ENCODE data around the gene CMPK1.
"Not testable (repeated sequence)": the region's sequence is repeated elsewhere in the genome, so short reads cannot be mapped to it uniquely, and the experiment has no call there.

Gene CMPK1

GRCh38 chr1:47340227-47340626, 6.6 kb downstream of the CMPK1 start:
- no peak overlapping the region for H3K4me3 ChIP-seq (replicated peaks; ENCODE audit: low read depth, low read length)
- TF ChIP-seq CTCF (IDR thresholded peaks at IDR 0.05; ENCODE audit: low read length, missing control alignments): no peak
- peak; percentile 22 for DNase-seq (ENCODE audit: low read depth)

DNA sequence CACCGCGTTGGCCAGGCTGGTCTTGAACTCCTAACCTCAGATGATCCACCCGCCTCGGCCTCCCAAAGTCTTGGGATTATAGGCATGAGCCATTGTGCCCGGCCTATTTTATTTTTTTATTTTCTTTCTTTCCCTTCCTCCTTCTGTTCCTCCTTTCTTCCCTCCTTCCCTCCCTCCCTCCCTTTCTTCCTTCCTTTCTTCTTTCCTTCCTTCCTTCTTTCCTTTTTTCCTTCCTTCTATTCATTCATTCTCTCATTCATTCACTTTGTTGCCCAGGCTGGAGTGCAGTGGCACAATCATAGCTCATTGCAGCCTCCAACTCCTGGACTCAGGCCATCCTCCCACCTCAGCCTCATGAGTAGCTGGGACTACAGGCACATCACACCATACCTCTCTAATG, 13.4 kb downstream of the CMPK1 start:
- not testable (repeated sequence) for DNase-seq (ENCODE audit: low read depth); H3K4me3 ChIP-seq (replicated peaks; ENCODE audit: low read depth, low read length)

GRCh38 chr1:47347735-47348134, 14.1 kb downstream of the CMPK1 start:
- TF ChIP-seq CTCF (IDR thresholded peaks at IDR 0.05; ENCODE audit: low read length, missing control alignments): no peak
- H3K4me3 ChIP-seq (replicated peaks; ENCODE audit: low read depth, low read length): no peak overlapping the region

DNA sequence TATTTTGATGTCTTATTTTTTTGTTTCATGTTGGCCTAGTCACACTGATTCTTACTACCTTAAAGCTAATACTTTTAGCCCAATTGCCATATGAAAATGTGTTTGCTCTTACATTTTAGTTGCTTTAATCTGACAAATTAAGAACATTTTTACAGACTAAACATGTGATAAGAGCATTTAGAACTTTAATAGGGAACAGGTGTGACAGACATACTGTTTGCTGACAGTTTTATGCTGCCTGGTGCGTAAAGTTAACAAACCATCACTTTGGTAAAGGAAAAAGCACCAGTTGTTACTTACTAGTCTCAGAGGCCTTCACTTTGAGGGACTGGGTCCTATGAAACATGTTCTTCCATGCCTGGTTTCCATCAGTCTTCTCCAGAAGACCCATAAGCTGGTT, 14.7 kb downstream of the CMPK1 start:
- H3K4me3 ChIP-seq (replicated peaks; ENCODE audit: low read depth, low read length): no peak overlapping the region
- no peak for TF ChIP-seq CTCF (IDR thresholded peaks at IDR 0.05; ENCODE audit: low read length, missing control alignments)
- DNase-seq (ENCODE audit: low read depth): no peak

More at GRCh38 chr1:47347735-47348134, 14.1 kb downstream of the CMPK1 start:
- DNase-seq (ENCODE audit: low read depth): no peak

DNA sequence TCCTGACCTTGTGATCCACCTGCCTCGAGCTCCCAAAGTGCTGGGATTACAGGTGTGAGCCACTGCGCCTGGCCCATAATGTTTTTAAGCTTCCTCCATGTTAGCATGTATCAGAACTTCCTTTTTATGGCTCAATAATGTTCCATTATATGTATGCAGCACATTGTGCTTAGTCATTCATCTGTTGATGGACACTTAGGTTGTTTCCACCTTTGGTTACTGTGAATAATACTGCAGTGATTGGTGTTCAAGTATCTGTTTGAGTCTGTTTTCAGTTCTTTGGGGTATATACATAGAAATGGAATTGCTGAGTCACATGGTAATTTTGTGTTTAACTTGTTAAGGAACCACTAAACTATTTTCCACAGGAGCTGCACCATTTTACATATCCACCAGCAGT, 17.7 kb downstream of the CMPK1 start:
- no peak overlapping the region for H3K4me3 ChIP-seq (replicated peaks; ENCODE audit: low read depth, low read length)
- no peak for TF ChIP-seq CTCF (IDR thresholded peaks at IDR 0.05; ENCODE audit: low read length, missing control alignments)
- DNase-seq (ENCODE audit: low read depth): peak; percentile 11

DNA sequence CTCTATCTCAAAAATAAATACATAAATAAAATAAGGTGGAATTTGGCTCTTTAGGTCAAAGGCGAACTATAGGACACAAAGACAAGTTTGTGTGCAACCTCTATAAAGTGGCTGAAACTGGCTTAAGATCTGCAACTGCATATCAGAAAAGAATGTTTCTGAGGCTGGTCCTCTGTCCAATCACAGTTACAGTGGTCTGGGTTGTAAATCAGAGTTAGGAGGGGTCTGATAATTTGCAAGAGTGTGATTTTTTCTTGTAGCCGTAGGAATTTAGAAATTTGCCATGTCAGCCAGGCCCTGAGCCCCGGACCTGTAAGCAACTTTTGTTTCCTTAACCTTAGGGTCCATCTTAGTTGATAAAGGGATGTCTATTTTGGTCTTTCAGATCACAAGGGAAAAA, 27.8 kb downstream of the CMPK1 start:
- DNase-seq (ENCODE audit: low read depth): no peak
- H3K4me3 ChIP-seq (replicated peaks; ENCODE audit: low read depth, low read length): no peak overlapping the region
- TF ChIP-seq CTCF (IDR thresholded peaks at IDR 0.05; ENCODE audit: low read length, missing control alignments): no peak

- H3K4me3 ChIP-seq (replicated peaks; ENCODE audit: low read depth, low read length): no peak overlapping the region
- DNase-seq (ENCODE audit: low read depth): no peak
- TF ChIP-seq CTCF (IDR thresholded peaks at IDR 0.05; ENCODE audit: low read length, missing control alignments): no peak
Measured at GRCh38 chr1:47362828-47363227, 29.2 kb downstream of the CMPK1 start.

GRCh38 chr1:47367651-47368050, 34.1 kb downstream of the CMPK1 start:
- TF ChIP-seq CTCF (IDR thresholded peaks at IDR 0.05; ENCODE audit: low read length, missing control alignments): no peak
- DNase-seq (ENCODE audit: low read depth): no peak
- H3K4me3 ChIP-seq (replicated peaks; ENCODE audit: low read depth, low read length): no peak overlapping the region

Data from fibroblast of pulmonary artery (primary cell).